ENCODE measurements around the gene MAGEB18.

MAGEB18 gene

DNA sequence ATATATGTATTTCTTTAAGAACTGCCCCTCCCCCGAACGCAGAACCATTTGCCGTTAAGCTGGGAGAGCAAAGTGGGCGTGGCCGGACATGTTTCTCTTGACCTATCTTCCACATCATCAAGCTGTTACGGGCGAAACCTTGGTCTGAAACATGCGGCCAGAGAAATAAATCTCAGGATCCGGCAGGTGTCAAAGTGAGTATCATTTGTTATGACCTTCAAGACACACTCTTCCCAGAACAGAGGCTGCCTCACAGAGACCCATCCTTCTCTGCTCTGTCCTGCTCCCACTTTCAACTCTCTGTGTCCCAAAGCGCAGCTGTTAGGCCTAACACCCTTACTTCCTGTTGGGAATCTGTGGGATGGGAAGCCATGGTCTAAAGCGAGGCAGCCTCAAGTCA is at the start of gene MAGEB18:
TSS of gene MAGEB18 (plus strand) at position 70 of the 400 bp plus-strand sequence. CDS start 643 bp downstream, outside the sequence.
- no peak for DNase-seq (ENCODE audit: low read depth)

DNA sequence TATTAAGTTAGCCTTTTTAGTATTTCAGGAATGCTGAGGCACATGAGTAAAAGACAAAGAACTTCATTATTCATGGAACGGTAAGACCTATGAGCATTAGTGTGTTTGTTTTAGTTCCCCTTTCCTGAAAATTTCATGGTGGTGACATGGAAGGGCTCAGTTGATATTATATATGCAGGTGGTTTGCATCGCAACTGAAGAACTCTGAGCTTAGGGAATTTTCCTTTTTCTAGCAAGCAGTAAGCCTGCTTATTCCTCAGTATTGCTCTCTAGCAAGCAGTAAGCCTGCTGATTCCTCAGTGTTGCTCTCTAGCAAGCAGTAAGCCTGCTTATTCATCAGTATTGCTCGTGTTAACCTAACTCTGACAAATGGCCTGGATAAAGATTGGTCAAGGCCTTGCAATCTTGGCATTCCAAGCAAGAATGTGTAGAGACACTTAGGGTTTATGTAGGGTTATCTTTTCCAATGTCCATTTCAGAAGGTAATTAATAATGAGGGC is 37.7 kb upstream of the MAGEB18 start:
- peak; percentile 13 for DNase-seq (ENCODE audit: low read depth)

DNA sequence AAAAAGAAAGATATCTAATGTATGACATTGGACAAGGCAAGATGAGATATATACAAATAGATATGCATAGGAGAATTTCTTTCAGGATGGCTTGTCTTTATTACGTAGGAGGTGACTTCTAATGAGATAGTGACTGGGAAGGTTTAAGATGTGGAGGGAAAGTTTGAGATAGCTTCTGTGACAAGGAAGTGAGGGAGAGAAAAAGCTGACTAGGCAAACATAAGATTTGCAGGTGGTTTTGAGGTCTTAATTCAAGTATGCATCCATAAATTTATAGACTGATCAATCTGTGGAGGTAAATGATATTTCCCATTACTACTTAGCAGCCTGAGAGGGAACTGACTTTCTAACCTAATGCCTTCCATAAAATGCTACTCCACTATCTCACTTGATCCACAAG is 29.0 kb upstream of the MAGEB18 start:
- DNase-seq (ENCODE audit: low read depth) = no peak

- no peak for DNase-seq (ENCODE audit: low read depth)
Observed at GRCh38 chrX:26146024-26146423, 7.9 kb downstream of the MAGEB18 start.

- DNase-seq (ENCODE audit: low read depth) = no peak
Observed at GRCh38 chrX:26160301-26160700, 22.2 kb downstream of the MAGEB18 start, which contains the start of gene MAGEB6B. Gene MAGEB6B (plus strand): TSS chrX:26160601. CDS start chrX:26160601, 0 bp downstream.

Data from amniotic epithelial cell (primary cell).